HG02885 (cell line): Measurements from ENCODE around the gene KY.

Source experiments
- ATAC-seq: cut with Tn5 transposase; IDR thresholded peaks from one replicate; pipeline ENCODE4 v1.9.1; 2021; ENCODE audit warnings: mild to moderate bottlenecking; ENCODE audit not compliant: unreplicated experiment, poor library complexity

The KY gene

GRCh38 chr3:134650431-134651346, at the start of gene KY:
Gene KY, minus strand, starts transcription at chr3:134651022. Its CDS starts 62 bp downstream, at chr3:134650960.
- ATAC-seq, result no peak

- ATAC-seq, result no peak
These were observed 48.9 kb upstream of the KY start for GRCh38 chr3:134699721-134700120.

- ATAC-seq, result no peak
These were observed 48.4 kb upstream of the KY start for GRCh38 chr3:134699141-134699711.

- ATAC-seq, result no peak
These were observed 47.2 kb upstream of the KY start for GRCh38 chr3:134697830-134698689.

- ATAC-seq, result no peak
These were observed 45.3 kb upstream of the KY start for GRCh38 chr3:134696155-134696554.

GRCh38 chr3:134694946-134695543, 44.2 kb upstream of the KY start:
- no peak for ATAC-seq

- no peak for ATAC-seq
These were observed 43.6 kb upstream of the KY start for GRCh38 chr3:134694466-134694865.

- no peak for ATAC-seq
These were observed 43.0 kb upstream of the KY start for GRCh38 chr3:134693804-134694203.

GRCh38 chr3:134693226-134693625, 42.4 kb upstream of the KY start:
- no peak for ATAC-seq

- no peak for ATAC-seq
These were observed 39.4 kb upstream of the KY start for GRCh38 chr3:134690226-134690625.

GRCh38 chr3:134687642-134688041, 36.8 kb upstream of the KY start:
- no peak for ATAC-seq

GRCh38 chr3:134685929-134686802, 35.3 kb upstream of the KY start:
- ATAC-seq, result no peak

- no peak for ATAC-seq
These were observed 31.5 kb upstream of the KY start for GRCh38 chr3:134682196-134682880.

GRCh38 chr3:134681522-134681900, 30.7 kb upstream of the KY start:
- no peak for ATAC-seq

GRCh38 chr3:134680796-134681521, 30.1 kb upstream of the KY start:
- ATAC-seq, result no peak

GRCh38 chr3:134677987-134678308, 27.1 kb upstream of the KY start:
- no peak for ATAC-seq

GRCh38 chr3:134677196-134677986, 26.6 kb upstream of the KY start:
- ATAC-seq, result peak; percentile 56
